NCI-H1694 (cell line): ENCODE results near the gene RAB1B.
"Not testable (repeated sequence)": the region's sequence is repeated elsewhere in the genome, so short reads cannot be mapped to it uniquely, and the experiment has no call there.

Experiments
- DNase-seq: peaks from one replicate; lab custom pipeline; 2025; lab: John Stamatoyannopoulos, UW

RAB1B gene

GRCh38 chr11:66309475-66309874 lies 41.0 kb downstream of the RAB1B start:
- no peak for DNase-seq

DNA sequence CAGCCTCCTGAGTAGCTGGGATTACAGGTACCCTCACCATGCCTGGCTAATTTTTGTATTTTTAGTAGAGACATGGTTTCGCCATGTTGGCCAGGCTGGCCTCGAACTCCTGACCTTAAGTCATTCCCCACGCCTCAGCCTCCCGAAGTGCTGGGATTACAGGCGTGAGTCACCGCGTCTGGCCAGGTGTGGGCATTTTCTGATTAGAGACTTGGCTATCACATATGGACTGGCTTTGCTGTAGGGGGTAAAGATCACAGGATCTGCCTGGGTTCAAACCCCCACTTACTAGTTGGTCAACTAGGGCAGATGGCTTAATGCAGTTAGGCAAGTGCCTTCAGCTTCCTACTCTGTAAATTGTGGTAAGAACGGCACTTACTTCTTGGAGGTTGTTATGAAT lies 41.9 kb downstream of the RAB1B start:
- no peak for DNase-seq

GRCh38 chr11:66310803-66311440 lies 42.5 kb downstream of the RAB1B start:
- DNase-seq: not testable (repeated sequence)

DNA sequence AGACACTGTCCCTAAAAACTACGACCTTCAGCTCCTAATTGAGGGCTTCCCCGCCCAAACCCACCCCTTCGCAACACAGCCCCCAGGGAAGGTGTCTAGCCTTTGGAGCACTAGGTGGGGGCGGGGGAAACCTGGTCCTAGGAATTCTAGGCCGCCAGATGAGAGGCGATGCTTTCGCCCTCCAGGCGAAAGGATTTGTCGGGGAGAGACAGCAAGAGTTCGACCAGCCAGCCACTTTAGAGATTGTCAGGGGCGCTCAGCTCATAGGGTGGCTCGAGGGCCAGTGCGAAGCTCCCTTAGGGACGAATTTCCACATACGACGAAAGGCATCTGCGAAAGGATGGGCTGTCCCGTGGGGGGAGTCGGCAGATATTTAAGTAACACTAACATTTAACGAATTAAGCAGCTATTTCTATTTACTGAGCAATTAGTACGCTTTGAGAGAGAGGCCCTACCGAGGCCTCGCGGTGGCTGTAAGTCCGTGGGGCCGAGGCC lies 43.1 kb downstream of the RAB1B start:
- DNase-seq: no peak

DNA sequence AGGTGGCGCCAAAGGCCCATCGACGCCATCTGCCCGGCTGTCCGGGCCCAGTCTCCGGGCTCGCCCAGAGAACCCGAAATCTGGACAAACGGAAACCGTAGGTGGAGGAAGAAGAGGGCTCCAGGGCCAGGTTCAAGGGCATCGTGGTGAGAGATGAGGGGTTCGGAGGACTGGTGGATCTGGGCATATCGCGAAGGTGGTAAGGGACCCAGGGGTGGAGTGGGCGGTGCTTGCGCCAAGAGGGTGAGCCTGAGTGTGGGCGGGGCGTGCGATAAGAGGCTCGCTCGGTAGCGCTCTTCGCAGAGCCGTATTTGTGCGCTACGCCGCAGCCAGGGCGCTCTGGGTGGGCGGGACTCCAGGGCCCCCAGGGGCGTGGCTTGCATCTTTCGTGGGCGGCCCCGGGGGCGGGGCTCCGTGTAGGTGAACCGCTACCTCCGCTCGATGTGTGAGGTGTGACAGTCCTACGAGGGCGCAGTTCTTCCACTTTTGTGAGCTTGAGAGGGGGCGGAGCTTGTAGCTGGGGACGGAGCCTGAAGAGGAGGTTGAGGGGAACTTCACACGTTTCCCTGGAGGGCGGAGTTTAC lies 43.6 kb downstream of the RAB1B start:
- peak; percentile 88 for DNase-seq

GRCh38 chr11:66312549-66313320 lies 44.3 kb downstream of the RAB1B start:
- DNase-seq: peak; percentile 95

- no peak for DNase-seq
Measured at GRCh38 chr11:66313321-66314185, 45.1 kb downstream of the RAB1B start.

GRCh38 chr11:66314186-66314501 lies 45.7 kb downstream of the RAB1B start:
- DNase-seq: no peak

GRCh38 chr11:66314561-66315497 lies 46.4 kb downstream of the RAB1B start:
- DNase-seq: no peak

DNA sequence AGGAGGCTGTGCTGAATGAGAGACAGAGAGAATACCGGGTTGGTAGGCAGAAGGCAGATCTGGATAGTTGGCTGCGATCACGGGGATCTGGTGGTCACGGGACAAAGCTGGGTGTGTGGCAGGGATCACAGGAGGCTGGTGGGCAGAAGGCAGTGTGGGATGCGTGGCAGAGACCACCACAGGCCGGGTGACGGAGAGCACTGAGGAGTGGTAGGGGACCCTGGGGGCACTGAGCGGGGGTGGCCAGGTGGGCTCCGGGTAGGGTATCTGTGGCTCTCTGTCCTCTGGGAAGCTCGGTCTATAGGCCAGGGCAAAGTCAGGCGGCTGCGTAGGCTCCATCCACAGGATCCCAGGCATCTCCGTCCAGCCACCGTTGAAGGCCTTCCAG lies 47.1 kb downstream of the RAB1B start:
- no peak for DNase-seq

GRCh38 chr11:66315921-66316811 lies 47.7 kb downstream of the RAB1B start:
- no peak for DNase-seq

GRCh38 chr11:66316849-66317251 lies 48.4 kb downstream of the RAB1B start, which contains the start of gene CD248:
TSS of gene CD248 (minus strand) at chr11:66317044. CDS start at chr11:66317027, 17 bp downstream.
- peak; percentile 34 for DNase-seq

GRCh38 chr11:66317322-66317722 lies 48.9 kb downstream of the RAB1B start:
- peak; percentile 34 for DNase-seq

DNA sequence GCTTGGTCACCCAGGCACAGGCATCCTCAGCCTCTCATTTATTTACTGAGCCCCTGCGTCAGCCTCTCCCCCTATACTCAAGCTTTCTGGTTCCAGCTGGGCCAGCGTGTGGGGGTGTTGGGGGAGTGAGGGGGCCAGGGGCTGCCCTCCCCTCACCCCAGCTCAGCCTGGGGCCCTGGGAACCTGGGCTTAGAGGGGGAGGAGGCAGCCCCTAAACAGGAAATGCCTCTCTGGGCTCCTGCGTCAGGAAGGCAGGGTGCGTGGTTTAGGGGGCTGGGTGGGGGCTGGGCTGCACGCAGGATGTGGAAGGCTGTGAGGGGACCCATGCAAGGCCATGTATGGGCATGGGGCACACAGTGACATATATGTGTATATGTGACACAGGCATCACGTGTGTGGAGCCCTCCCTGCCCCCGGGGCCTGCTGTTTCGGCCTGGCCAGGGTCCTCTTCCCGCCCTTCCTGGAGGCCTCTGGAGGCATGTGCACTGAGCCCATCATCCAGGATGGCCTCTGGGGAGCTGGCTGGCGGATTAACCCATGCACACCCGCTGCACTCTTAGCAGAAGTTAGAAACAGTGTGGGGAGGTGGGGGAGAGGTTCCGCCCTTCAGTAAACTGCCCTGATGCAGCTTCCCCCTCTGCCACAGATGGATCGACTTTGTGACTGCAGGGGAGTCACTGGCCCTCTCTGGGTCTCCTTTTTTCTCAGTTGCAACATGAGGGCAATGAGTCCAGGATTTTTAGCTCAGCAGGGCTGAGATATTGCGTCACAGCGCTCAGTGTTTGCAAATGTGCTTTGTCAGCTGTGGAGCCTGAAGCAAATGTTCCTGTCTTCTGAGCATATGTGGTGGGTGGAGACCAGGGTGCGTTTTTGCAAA lies 49.5 kb downstream of the RAB1B start:
- DNase-seq: no peak

- no peak for DNase-seq
Measured at GRCh38 chr11:66318600-66318970, 50.1 kb downstream of the RAB1B start.

DNA sequence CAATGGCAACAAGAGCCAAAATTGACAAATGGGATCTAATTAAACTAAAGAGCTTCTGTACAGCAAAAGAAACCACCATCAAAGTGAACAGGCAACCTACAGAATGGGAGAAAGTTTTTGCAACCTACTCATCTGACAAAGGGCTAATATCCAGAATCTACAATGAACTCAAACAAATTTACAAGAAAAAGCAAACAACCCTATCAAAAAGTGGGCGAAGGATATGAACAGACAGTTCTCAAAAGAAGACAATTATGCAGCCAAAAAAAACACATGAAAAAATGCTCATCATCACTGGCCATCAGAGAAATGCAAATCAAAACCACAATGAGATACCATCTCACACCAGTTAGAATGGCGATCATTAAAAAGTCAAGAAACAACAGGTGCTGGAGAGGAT lies 51.9 kb downstream of the RAB1B start:
- not testable (repeated sequence) for DNase-seq

- not testable (repeated sequence) for DNase-seq
Measured at GRCh38 chr11:66320748-66321147, 52.3 kb downstream of the RAB1B start.

GRCh38 chr11:66321606-66322005 lies 53.2 kb downstream of the RAB1B start:
- DNase-seq: no peak
